Right ventricle myocardium inferior (tissue), 1 donor: Measurements from ENCODE around the gene COL23A1. TPM values are rescaled to one million over a fixed set of nuclear protein-coding genes. Genes with fewer than 3 reads are reported as not detected.

ENCODE experiments used
- ATAC-seq: fragments of 200-7000 bp; cut with Tn5 transposase; one replicate; pipeline ENCODE4 v1.9.1; 2020; ENCODE audit warnings: mild to moderate bottlenecking, moderate library complexity
- DNase-seq: peaks from one replicate; pipeline ENCODE4 v3.0.0; 2021; ENCODE audit errors: missing footprints
- intact Hi-C: fragments of 100-400 bp; cut with DNase I; formaldehyde crosslinking; loops from one replicate; pipeline ENCODE4 v1.11.0; 2022
- total RNA-seq: library from RNA; stranded (reverse); fragmentation: NEBNext Ultra II Directional; extraction: Animal tissue kit (Norgen Biotek cat#: 25700); gene quantifications from one replicate; pipeline ENCODE4 v1.2.1, GENCODE V29; 2021
- donor health status: DM: no; HTN: yes; CAD: no; lungs with severe emphysema.

Gene COL23A1
- total RNA-seq, 1 donor from 2014 or later: 22.5 TPM

- DNase-seq (no peak), ATAC-seq (no peak)
- intact Hi-C loops: no loop called here
Measured at GRCh38 chr5:178192787-178193186, 397.4 kb downstream of the COL23A1 start.

GRCh38 chr5:178192244-178192643, 397.9 kb downstream of the COL23A1 start:
- no peak for DNase-seq
- intact Hi-C loops: no loop called here

GRCh38 chr5:178191661-178192060, 398.5 kb downstream of the COL23A1 start:
- intact Hi-C loops: no loop called here
- DNase-seq (no peak), ATAC-seq (no peak)

More at GRCh38 chr5:178192244-178192643, 397.9 kb downstream of the COL23A1 start:
- no peak for ATAC-seq

GRCh38 chr5:178189433-178189832, 400.8 kb downstream of the COL23A1 start:
- ATAC-seq: no peak
- intact Hi-C loops: no loop called here
- DNase-seq: no peak

Other genes starting within 250 kb of the COL23A1 start
- 20.5 TPM for gene CLK4, start 36.7 kb upstream of the COL23A1 start, total RNA-seq
- gene ZNF354A, start 140.3 kb upstream of the COL23A1 start, total RNA-seq: 6.5 TPM